GM19043 (cell line): ENCODE results near the gene TBC1D25.

Source experiments
- ATAC-seq: cut with Tn5 transposase; IDR thresholded peaks from one replicate; pipeline ENCODE4 v1.9.1; 2021; ENCODE audit warnings: low read depth; ENCODE audit not compliant: unreplicated experiment

The TBC1D25 gene

DNA sequence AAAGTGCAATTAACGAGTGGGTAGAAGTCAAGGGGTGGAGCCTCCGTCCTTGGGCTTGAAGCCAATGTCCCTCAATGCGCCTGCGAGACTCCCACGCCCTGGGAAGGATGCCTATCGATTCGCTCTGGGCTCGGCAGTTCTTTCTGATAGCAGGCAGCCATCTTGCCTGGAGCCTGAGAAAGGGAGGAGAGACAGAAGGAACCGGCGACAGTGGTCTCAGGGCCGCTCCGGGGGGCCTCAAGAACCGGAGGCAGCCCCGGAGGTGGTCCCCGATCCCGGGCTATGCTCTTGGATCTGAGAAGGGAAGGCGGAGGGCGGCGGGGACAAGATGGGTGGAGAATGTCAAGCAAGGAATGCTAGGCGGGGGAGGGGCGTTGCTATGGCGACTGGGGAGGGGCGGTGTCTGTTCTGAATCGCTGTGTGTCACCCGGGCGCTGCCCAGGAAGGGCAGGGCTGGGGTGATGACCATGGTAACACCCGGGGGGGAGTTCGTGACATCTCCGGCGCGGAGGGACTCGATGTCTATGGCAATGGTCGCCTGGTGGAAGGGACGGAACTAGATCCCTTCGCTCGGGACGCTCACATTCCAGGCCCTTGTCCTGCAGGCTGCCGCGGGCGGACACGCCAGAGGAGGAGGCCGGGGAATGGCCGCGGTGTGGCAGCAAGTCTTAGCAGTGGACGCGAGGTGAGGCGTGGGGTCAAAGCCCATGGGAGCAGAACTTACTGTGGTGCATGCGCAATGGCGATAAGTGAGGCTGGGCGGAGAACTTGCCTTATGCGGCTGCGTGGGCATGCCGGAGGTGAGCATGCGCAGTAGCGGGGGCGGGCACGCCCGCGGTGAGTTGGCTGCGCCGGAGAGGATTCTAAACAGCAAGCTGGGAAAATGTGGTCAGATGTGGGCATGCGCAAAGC lies 58.1 kb downstream of the TBC1D25 start, which contains the start of gene WDR13:
Gene WDR13 (plus strand): TSS at position 140 of the 912 bp plus-strand sequence. CDS start 505 bp downstream, at position 645.
- ATAC-seq, result peak; percentile 56

DNA sequence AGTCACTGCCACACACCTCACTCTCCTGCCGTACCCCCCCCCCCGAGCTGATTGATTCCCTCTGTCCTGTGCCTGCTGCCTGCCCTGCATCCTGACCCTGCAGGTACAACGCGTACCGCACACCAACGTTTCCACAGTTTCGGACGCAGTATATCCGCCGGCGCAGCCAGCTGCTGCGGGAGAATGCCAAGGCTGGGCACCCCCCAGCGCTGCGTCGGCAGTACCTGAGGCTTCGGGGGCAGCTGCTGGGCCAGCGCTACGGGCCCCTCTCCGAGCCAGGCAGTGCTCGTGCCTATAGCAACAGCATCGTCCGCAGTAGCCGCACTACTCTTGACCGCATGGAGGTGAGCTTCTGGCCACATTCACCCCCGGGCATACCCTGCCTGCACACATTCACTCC lies 59.1 kb downstream of the TBC1D25 start:
- ATAC-seq, result no peak

DNA sequence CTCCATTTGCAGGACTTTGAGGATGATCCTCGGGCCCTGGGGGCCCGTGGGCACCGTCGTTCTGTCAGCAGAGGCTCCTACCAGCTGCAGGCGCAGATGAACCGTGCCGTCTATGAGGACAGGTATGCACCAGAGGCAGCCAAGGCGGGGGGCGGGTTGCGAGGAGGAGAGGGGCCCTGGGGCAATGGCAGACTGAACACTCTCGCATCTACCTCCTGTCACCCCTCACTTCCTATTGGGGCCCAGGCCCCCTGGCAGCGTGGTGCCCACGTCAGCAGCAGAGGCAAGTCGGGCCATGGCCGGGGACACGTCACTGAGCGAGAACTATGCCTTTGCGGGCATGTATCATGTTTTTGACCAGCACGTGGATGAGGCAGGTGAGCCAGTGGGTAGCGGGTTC lies 59.8 kb downstream of the TBC1D25 start:
- no peak for ATAC-seq

DNA sequence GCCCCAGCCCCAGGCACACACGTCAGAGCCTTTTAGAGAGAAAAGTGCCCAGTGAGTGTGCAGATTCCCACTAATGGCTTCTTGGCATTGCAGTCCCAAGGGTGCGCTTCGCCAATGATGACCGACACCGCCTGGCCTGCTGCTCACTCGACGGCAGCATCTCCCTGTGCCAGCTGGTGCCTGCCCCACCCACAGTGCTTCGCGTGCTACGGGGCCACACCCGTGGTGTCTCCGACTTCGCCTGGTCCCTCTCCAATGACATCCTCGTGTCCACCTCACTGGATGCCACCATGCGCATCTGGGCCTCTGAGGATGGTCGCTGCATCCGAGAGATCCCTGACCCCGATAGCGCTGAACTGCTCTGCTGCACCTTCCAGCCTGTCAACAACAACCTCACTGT lies 60.7 kb downstream of the TBC1D25 start:
- no peak for ATAC-seq

DNA sequence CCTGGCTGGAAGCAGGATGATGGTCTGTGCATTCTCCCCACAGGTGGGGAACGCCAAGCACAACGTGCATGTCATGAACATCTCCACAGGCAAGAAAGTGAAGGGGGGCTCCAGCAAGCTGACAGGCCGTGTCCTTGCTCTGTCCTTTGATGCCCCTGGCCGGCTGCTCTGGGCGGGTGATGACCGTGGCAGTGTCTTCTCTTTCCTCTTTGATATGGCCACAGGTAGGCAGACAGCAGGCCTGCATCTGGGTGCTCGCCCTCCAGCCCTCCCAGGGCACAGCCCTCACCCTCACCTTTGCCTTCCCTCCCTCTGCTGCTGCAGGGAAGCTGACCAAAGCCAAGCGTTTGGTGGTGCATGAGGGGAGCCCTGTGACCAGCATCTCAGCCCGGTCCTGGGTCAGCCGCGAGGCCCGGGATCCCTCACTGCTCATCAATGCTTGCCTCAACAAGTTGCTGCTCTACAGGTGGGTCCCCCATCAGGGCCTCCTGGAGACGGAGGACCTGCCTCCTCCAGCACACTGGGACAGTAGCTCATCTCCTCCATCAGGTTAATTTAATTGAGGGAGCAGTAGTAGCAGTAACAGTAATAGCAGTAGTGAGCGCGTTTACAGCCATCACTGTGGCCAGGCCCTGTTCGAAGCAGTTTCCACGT lies 62.4 kb downstream of the TBC1D25 start:
- ATAC-seq, result no peak

DNA sequence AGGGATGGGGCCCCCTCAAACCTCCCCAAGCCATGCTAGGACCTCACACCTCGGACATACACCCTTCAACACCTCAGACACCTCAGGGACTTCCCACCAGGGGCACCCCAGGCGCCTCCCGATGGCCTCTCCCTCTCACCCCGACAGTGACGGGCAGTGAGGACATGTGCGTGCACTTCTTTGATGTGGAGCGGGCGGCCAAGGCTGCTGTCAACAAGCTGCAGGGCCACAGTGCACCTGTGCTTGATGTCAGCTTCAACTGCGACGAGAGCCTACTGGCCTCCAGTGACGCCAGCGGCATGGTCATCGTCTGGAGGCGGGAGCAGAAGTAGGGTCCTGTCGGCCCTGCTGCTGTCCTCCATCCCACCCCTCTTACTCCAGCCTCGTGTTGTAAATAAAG lies 65.2 kb downstream of the TBC1D25 start:
- no peak for ATAC-seq

DNA sequence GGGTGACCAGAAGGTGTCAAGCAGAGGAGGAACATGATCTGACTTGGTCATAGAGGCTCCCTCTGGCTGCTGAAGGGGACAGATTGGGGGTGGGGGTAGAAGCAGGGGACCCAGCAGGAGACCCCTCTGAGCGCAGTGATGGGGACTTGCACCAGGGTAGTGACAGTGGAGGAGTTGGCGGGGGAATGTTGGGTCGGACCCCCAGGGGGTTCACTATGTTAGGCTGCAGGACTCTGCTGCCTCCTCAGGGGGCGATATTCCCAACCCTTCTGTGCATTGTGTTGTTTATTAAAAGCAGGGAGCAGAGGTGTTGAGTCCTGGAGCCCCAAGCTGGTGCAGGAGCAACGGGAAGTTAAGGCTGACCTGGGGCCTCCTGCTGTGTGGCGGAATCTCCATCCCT lies 66.6 kb downstream of the TBC1D25 start:
- ATAC-seq, result no peak

DNA sequence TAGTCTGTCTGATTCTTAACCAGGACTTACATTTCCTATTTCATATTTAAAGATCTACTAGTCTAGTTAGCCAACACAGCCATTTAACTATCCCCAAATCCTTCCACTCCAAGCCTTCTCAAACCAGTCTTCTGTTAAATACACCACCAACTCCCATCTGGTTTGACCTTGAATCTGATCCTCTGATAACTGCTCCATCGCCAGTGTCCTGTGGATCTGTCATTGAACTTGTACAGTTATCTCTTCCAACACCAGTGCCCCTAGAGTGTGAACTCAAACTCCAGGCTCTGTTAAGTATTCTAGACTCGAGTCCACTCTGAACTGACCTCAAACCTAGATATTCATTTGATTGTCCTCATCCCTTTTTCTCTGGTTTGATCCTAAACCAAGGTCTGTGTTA lies 72.2 kb downstream of the TBC1D25 start:
- ATAC-seq, result no peak
